Globus pallidus (tissue), 1 donor: ENCODE measurements around the gene CYTH1.
"Not testable (repeated sequence)": the region's sequence is repeated elsewhere in the genome, so short reads cannot be mapped to it uniquely, and the experiment has no call there.

Source experiments
- DNase-seq: peaks from one replicate; pipeline ENCODE4 v3.0.0-alpha.2; 2015; ENCODE audit warnings: low spot score

The CYTH1 gene

GRCh38 chr17:78787444-78787843 is 5.4 kb upstream of the CYTH1 start:
- DNase-seq: no peak

- DNase-seq: no peak
These were observed 3.6 kb upstream of the CYTH1 start for GRCh38 chr17:78785663-78786057.

- no peak for DNase-seq
These were observed 3.1 kb upstream of the CYTH1 start for GRCh38 chr17:78785011-78785662.

GRCh38 chr17:78784352-78784751 is 2.3 kb upstream of the CYTH1 start:
- DNase-seq: no peak

GRCh38 chr17:78783711-78784324 is 1.7 kb upstream of the CYTH1 start:
- DNase-seq: no peak

GRCh38 chr17:78781104-78781892 is 775 bp downstream of the CYTH1 start:
- DNase-seq: peak; percentile 51

- no peak for DNase-seq
These were observed 1.7 kb downstream of the CYTH1 start for GRCh38 chr17:78780335-78780734.

GRCh38 chr17:78779850-78780249 is 2.2 kb downstream of the CYTH1 start:
- no peak for DNase-seq

GRCh38 chr17:78779286-78779651 is 2.8 kb downstream of the CYTH1 start:
- DNase-seq: not testable (repeated sequence)

- DNase-seq: no peak
These were observed 4.2 kb downstream of the CYTH1 start for GRCh38 chr17:78777881-78778280.

GRCh38 chr17:78774956-78775571 is 7.0 kb downstream of the CYTH1 start:
- no peak for DNase-seq

- no peak for DNase-seq
These were observed 7.6 kb downstream of the CYTH1 start for GRCh38 chr17:78774453-78774852.

- DNase-seq: no peak
These were observed 10.2 kb downstream of the CYTH1 start for GRCh38 chr17:78771758-78772382.

GRCh38 chr17:78769196-78769773 is 12.8 kb downstream of the CYTH1 start:
- DNase-seq: no peak

GRCh38 chr17:78767806-78768205 is 14.3 kb downstream of the CYTH1 start:
- DNase-seq: no peak

GRCh38 chr17:78766743-78767294 is 15.3 kb downstream of the CYTH1 start:
- no peak for DNase-seq

- no peak for DNase-seq
These were observed 15.8 kb downstream of the CYTH1 start for GRCh38 chr17:78766225-78766624.

- DNase-seq: no peak
These were observed 16.3 kb downstream of the CYTH1 start for GRCh38 chr17:78765821-78766220.

GRCh38 chr17:78764871-78765270 is 17.2 kb downstream of the CYTH1 start:
- peak; percentile 78 for DNase-seq

GRCh38 chr17:78763561-78763960 is 18.5 kb downstream of the CYTH1 start:
- DNase-seq: no peak

GRCh38 chr17:78761789-78762406 is 20.2 kb downstream of the CYTH1 start:
- DNase-seq: no peak
